HCT116 (cell line): ENCODE measurements around the gene NPC2. TPM values are rescaled to one million over a fixed set of nuclear protein-coding genes. Genes with fewer than 3 reads are reported as not detected.
A peak's percentile ranks its signal among the peaks of the same experiment; 100 is the strongest.

Experiments
- ATAC-seq: fragments of 200-7000 bp; cut with Tn5 transposase; 2 replicates; pipeline ENCODE4 v1.9.1; 2020; ENCODE audit warnings: mild to moderate bottlenecking, moderate library complexity
- BruUV-seq: library from RNA; stranded (reverse); fragments of 400-500 nt; replicated peaks from 2 replicates; lab custom pipeline; 2021; lab: Mats Ljungman, UMichigan
- CTCF ChIA-PET: fragments of 300-600 bp; sonication (Branson Sonifier 250); formaldehyde crosslinking; loops from one replicate; lab custom pipeline; 2021; ENCODE audit warnings: antibody characterized with exemption; lab: Charles Lee
- POLR2A ChIA-PET: fragments of 300-600, 350-600 bp; sonication (Branson Sonifier 250); formaldehyde crosslinking; loops from one replicate; lab custom pipeline; 2021; ENCODE audit warnings: antibody characterized with exemption; lab: Charles Lee
- RAD21 ChIA-PET, 2 experiments: fragments of 300-600 bp; sonication (Branson Sonifier 250); formaldehyde crosslinking; loops; one replicate each; lab custom pipeline; 2023; ENCODE audit warnings: low total read pairs in 2 of 2; ENCODE audit not compliant: uncharacterized antibody in 2 of 2, unreplicated experiment in 2 of 2, low non-redundant PET in 1 of 2; lab: Charles Lee
- DNase-seq: peaks from one replicate; pipeline ENCODE4 v3.0.0-alpha.2; 2010; ENCODE audit warnings: low read depth, low spot score
- H2AFZ ChIP-seq: fragments of 200-600 bp; shearing (Covaris generic), sonication (generic); 2 replicates; pipeline ENCODE4 v1.6.1; 2017; ENCODE audit warnings: low read depth, mixed run types, mixed read lengths, antibody characterized with exemption, low read length; ENCODE audit not compliant: poor library complexity, severe bottlenecking
- H3K27ac ChIP-seq: 2 replicates; pipeline ENCODE4 v1.5.1; 2012; ENCODE audit warnings: low read depth, low read length
- H3K27me3 ChIP-seq: fragments of 200-600 bp; sonication (generic); 2 replicates; pipeline ENCODE4 v1.6.1; 2016; ENCODE audit warnings: mixed run types, low read length, mixed read lengths; ENCODE audit not compliant: insufficient read depth
- H3K36me3 ChIP-seq, 2 experiments: fragments of 200-500 bp in 1 of 2; fragments of 200-600 bp in 1 of 2; sonication (Bioruptor generic) in 1 of 2; sonication (generic) in 1 of 2; 2 replicates each; pipeline versions ENCODE4 v1.5.1 to v1.6.1; 2014 to 2016; ENCODE audit warnings: low read length in 2 of 2, inconsistent platforms in 1 of 2, mixed read lengths in 1 of 2, mixed run types in 1 of 2; ENCODE audit not compliant: insufficient read depth in 2 of 2, control insufficient read depth in 1 of 2
- H3K4me1 ChIP-seq, 2 experiments: fragments of 200-600 bp in 1 of 2; sonication (generic) in 1 of 2; 2 replicates each; pipeline versions ENCODE4 v1.5.1 to v1.6.1; 2012 to 2017; ENCODE audit warnings: low read length in 2 of 2, inconsistent platforms in 1 of 2, mild to moderate bottlenecking in 1 of 2, mixed read lengths in 1 of 2, mixed run types in 1 of 2, moderate library complexity in 1 of 2; ENCODE audit not compliant: insufficient read depth in 2 of 2, control insufficient read depth in 1 of 2
- H3K4me2 ChIP-seq: fragments of 200-600 bp; sonication (generic); 2 replicates; pipeline ENCODE4 v1.6.1; 2017; ENCODE audit warnings: mixed run types, low read length, mixed read lengths
- H3K4me3 ChIP-seq, 2 experiments: fragments of 200-600 bp in 1 of 2; sonication (generic) in 1 of 2; replicated peaks in 1 of 2; 2 replicates each; pipeline ENCODE4 v1.5.1; 2011 to 2016; ENCODE audit warnings: low read length in 2 of 2, control low read depth in 1 of 2, low read depth in 1 of 2, mild to moderate bottlenecking in 1 of 2, mixed read lengths in 1 of 2, mixed run types in 1 of 2
- H3K79me2 ChIP-seq: fragments of 200-600 bp; sonication (generic); 2 replicates; pipeline ENCODE4 v1.6.1; 2017; ENCODE audit warnings: mild to moderate bottlenecking, mixed run types, low read length, moderate library complexity, mixed read lengths; ENCODE audit not compliant: insufficient read depth
- H3K9ac ChIP-seq: fragments of 200-600 bp; sonication (generic); 2 replicates; pipeline ENCODE4 v1.6.1; 2016; ENCODE audit warnings: low read length, mixed read lengths
- H3K9me2 ChIP-seq: fragments of 200-600 bp; sonication (generic), shearing (Covaris generic); 2 replicates; pipeline ENCODE4 v1.6.1; 2017; ENCODE audit warnings: mixed run types, mild to moderate bottlenecking, moderate library complexity; ENCODE audit not compliant: insufficient read depth
- H3K9me3 ChIP-seq, 2 experiments: fragments of 200-500 bp in 1 of 2; fragments of 200-600 bp in 1 of 2; sonication (Bioruptor generic) in 1 of 2; sonication (generic) in 1 of 2; 2 replicates each; pipeline ENCODE4 v1.6.1; 2014 to 2017; ENCODE audit warnings: low read length in 2 of 2, mixed read lengths in 2 of 2, inconsistent platforms in 1 of 2, low read depth in 1 of 2, mild to moderate bottlenecking in 1 of 2, mixed run types in 1 of 2, moderate library complexity in 1 of 2; ENCODE audit not compliant: control insufficient read depth in 1 of 2, insufficient read depth in 1 of 2
- H4K20me1 ChIP-seq: fragments of 200-600 bp; sonication (generic), shearing (Covaris generic); 2 replicates; pipeline ENCODE4 v1.6.1; 2017; ENCODE audit warnings: mixed run types, mild to moderate bottlenecking, moderate library complexity; ENCODE audit not compliant: insufficient read depth
- CBX3 ChIP-seq: IDR thresholded peaks from 2 replicates; pipeline ENCODE4 v1.6.1; 2012; ENCODE audit warnings: low read depth
- CEBPB ChIP-seq: IDR thresholded peaks from 2 replicates; pipeline ENCODE4 v1.6.1; 2012; ENCODE audit warnings: low read depth
- EGR1 ChIP-seq: IDR thresholded peaks from 2 replicates; pipeline ENCODE4 v1.6.1; 2012; ENCODE audit warnings: low read depth
- ELF1 ChIP-seq: IDR thresholded peaks from 2 replicates; pipeline ENCODE4 v1.6.1; 2012; ENCODE audit warnings: low read depth, borderline replicate concordance
- EZH2phosphoT487 ChIP-seq: fragments of 200-600 bp; IDR thresholded peaks from 2 replicates; pipeline ENCODE4 v1.6.1; 2018; ENCODE audit warnings: antibody characterized with exemption, borderline replicate concordance
- FOSL1 ChIP-seq: IDR thresholded peaks from 2 replicates; pipeline ENCODE4 v1.6.1; 2012; ENCODE audit warnings: low read depth
- JUND ChIP-seq: IDR thresholded peaks from 2 replicates; pipeline ENCODE4 v1.6.1; 2012
- MAX ChIP-seq: IDR thresholded peaks from 2 replicates; pipeline ENCODE4 v1.6.1; 2012
- POLR2A ChIP-seq: IDR thresholded peaks from 2 replicates; pipeline ENCODE4 v1.7.0; 2011; ENCODE audit warnings: borderline replicate concordance; ENCODE audit not compliant: insufficient read depth, insufficient read length; ENCODE audit errors: extremely low read depth
- POLR2AphosphoS5 ChIP-seq: IDR thresholded peaks from 2 replicates; pipeline ENCODE4 v1.6.1; 2011; ENCODE audit warnings: mild to moderate bottlenecking, low read depth, low read length, moderate library complexity
- RAD21 ChIP-seq: IDR thresholded peaks from 2 replicates; pipeline ENCODE4 v1.6.1; 2012; ENCODE audit warnings: low read depth, mild to moderate bottlenecking
- REST ChIP-seq: IDR thresholded peaks from 2 replicates; pipeline ENCODE4 v1.6.1; 2012; ENCODE audit warnings: low read depth
- SIN3A ChIP-seq: IDR thresholded peaks from 2 replicates; pipeline ENCODE4 v1.6.1; 2012; ENCODE audit warnings: low read depth
- SP1 ChIP-seq: IDR thresholded peaks from 2 replicates; pipeline ENCODE4 v1.6.1; 2012; ENCODE audit warnings: low read depth
- SRF ChIP-seq: IDR thresholded peaks from 2 replicates; pipeline ENCODE4 v1.6.1; 2012; ENCODE audit warnings: low read depth
- TCF7L2 ChIP-seq: IDR thresholded peaks from 2 replicates; pipeline ENCODE4 v1.7.0; 2011; ENCODE audit warnings: borderline replicate concordance, inconsistent platforms; ENCODE audit not compliant: insufficient read depth, insufficient read length; ENCODE audit errors: extremely low read depth
- ZFX ChIP-seq: fragments of 450-650 bp; IDR thresholded peaks from 2 replicates; pipeline ENCODE4 v1.6.1; 2017
- ZNF274 ChIP-seq: fragments of 200-500 bp; sonication (Bioruptor generic); IDR thresholded peaks from 2 replicates; pipeline ENCODE4 v1.6.1; 2014; ENCODE audit warnings: mild to moderate bottlenecking, low read depth, low read length, inconsistent platforms
- intact Hi-C: fragments of 100-400 bp; cut with micrococcal nuclease; formaldehyde crosslinking; loops from 2 replicates; pipeline ENCODE4 v1.10.0; 2022
- total RNA-seq: library from RNA; stranded (reverse); gene quantifications from one replicate; pipeline ENCODE4 v1.2.1, GENCODE V29; 2021; ENCODE audit not compliant: unreplicated experiment
- TF ChIP-seq, protein P1 (sequence below): IDR thresholded peaks from 2 replicates; pipeline ENCODE4 v1.6.1; 2012
- TF ChIP-seq, protein P2 (sequence below): IDR thresholded peaks from 2 replicates; pipeline ENCODE4 v1.6.1; 2011; ENCODE audit warnings: mild to moderate bottlenecking, low read length, moderate library complexity; ENCODE audit not compliant: insufficient replicate concordance; ENCODE audit errors: extremely low read depth

The NPC2 gene
- total RNA-seq, 1 experiment from 2014 or later = 105 TPM

- TF ChIP-seq EGR1 (no peak), ZNF274 (no peak), CBX3 (no peak), EZH2phosphoT487 (no peak), SP1 (no peak), JUND (no peak), MAX (no peak), CEBPB (no peak), POLR2A (no peak), SRF (no peak), RAD21 (no peak), ELF1 (no peak), ZFX (no peak), POLR2AphosphoS5 (no peak), FOSL1 (no peak), REST (no peak), TCF7L2 (no peak), SIN3A (no peak)
- TF ChIP-seq, protein P1, sequence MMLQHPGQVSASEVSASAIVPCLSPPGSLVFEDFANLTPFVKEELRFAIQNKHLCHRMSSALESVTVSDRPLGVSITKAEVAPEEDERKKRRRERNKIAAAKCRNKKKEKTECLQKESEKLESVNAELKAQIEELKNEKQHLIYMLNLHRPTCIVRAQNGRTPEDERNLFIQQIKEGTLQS = no peak
- TF ChIP-seq, protein P2, sequence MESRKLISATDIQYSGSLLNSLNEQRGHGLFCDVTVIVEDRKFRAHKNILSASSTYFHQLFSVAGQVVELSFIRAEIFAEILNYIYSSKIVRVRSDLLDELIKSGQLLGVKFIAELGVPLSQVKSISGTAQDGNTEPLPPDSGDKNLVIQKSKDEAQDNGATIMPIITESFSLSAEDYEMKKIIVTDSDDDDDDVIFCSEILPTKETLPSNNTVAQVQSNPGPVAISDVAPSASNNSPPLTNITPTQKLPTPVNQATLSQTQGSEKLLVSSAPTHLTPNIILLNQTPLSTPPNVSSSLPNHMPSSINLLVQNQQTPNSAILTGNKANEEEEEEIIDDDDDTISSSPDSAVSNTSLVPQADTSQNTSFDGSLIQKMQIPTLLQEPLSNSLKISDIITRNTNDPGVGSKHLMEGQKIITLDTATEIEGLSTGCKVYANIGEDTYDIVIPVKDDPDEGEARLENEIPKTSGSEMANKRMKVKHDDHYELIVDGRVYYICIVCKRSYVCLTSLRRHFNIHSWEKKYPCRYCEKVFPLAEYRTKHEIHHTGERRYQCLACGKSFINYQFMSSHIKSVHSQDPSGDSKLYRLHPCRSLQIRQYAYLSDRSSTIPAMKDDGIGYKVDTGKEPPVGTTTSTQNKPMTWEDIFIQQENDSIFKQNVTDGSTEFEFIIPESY = no peak
- Histone ChIP-seq H4K20me1 (no peaks in the 10 kb centered on the region), H3K9me3 (no peaks in the 10 kb centered on the region), H3K4me1 (peaks cover 0 to 20% of the 10 kb centered on the region in 2 experiments; a peak in 2 of 4 replicates), H2AFZ (no peak overlapping the region), H3K27ac (no peak overlapping the region), H3K9me2 (no peaks in the 10 kb centered on the region), H3K9ac (no peak overlapping the region), H3K4me3 (no peak overlapping the region), H3K4me2 (peak overlapping the region; percentile 61; the same call in 1 of the 2 replicates), H3K36me3 (no peaks in the 10 kb centered on the region), H3K27me3 (no peaks in the 10 kb centered on the region), H3K79me2 (no peaks in the 10 kb centered on the region)
- no TSS peak for BruUV-seq
- intact Hi-C loops = no loop called here
- DNase-seq = no peak
- POLR2A ChIA-PET = no interaction called here
- CTCF ChIA-PET = interaction anchor here (1.2 kb wide), 1 partner anchor 20 kb away, joined by 3 read pairs; no protein-coding TSS in a partner anchor
- ATAC-seq = no peak
- RAD21 ChIA-PET = no interaction called here
Observed at GRCh38 chr14:74509587-74510222, 16.6 kb upstream of the NPC2 start.
